ENCODE measurements around the gene RXRA. TPM values are rescaled to one million over a fixed set of nuclear protein-coding genes. Genes with fewer than 3 reads are reported as not detected.

The RXRA gene
- total RNA-seq, 1 experiment from 2014 or later, result 29.9 TPM

GRCh38 chr9:134455934-134456755 is 129.9 kb downstream of the RXRA start:
- Histone ChIP-seq H3T11ph (ENCODE audit: low read length) (no peak overlapping the region), H3K79me1 (ENCODE audit: insufficient read depth, low read depth, low read length, poor library complexity, severe bottlenecking) (no peaks in the 10 kb centered on the region), H3K23me2 (ENCODE audit: insufficient read length, low read depth, low read length, poor library complexity, severe bottlenecking) (no peaks in the 10 kb centered on the region), H3K79me2 (ENCODE audit: insufficient read depth, low read length) (no peaks in the 10 kb centered on the region), H3K27ac (ENCODE audit: insufficient read length, low read depth, low read length) (no peak overlapping the region), H2BK20ac (ENCODE audit: low read depth, low read length, poor library complexity, severe bottlenecking) (no peak overlapping the region), H2BK12ac (ENCODE audit: insufficient read length, low read depth, low read length) (no peak overlapping the region), H3K27me3 (ENCODE audit: insufficient read depth, low read length) (no peaks in the 10 kb centered on the region), H3K56ac (ENCODE audit: insufficient read length, low read depth, low read length) (no peak overlapping the region), H2BK5ac (ENCODE audit: insufficient read length, low read length) (no peak overlapping the region), H3K9ac (ENCODE audit: extremely low read depth, insufficient read length, low read length) (no peak overlapping the region), H3K23ac (ENCODE audit: insufficient read length, low read depth, low read length) (no peak overlapping the region), H2AK5ac (ENCODE audit: insufficient read length, low read length) (no peak overlapping the region), H4K5ac (ENCODE audit: insufficient read length, low read depth, low read length) (no peak overlapping the region), H4K91ac (ENCODE audit: insufficient read length, low read depth, low read length) (no peak overlapping the region), H3K4me1 (ENCODE audit: insufficient read depth, low read length) (no peaks in the 10 kb centered on the region), H3K9me3 (ENCODE audit: control insufficient read depth, low read depth, low read length) (no peaks in the 10 kb centered on the region), H3K4me2 (ENCODE audit: insufficient read depth, insufficient read length, low read length) (no peak overlapping the region), H3K4ac (ENCODE audit: low read depth, low read length) (no peak overlapping the region), H2BK15ac (ENCODE audit: low read depth, low read length) (no peak overlapping the region), H3K18ac (ENCODE audit: insufficient read length, low read depth, low read length) (no peak overlapping the region), H4K20me1 (ENCODE audit: control insufficient read depth, insufficient read depth, insufficient read length) (peaks cover under 1% of the 10 kb centered on the region), H2BK120ac (ENCODE audit: low read depth, low read length, poor library complexity, severe bottlenecking) (no peak overlapping the region), H3K14ac (ENCODE audit: insufficient read depth, low read length) (no peak overlapping the region), H4K8ac (replicated peaks; ENCODE audit: insufficient read length, low read depth, low read length) (no peak overlapping the region), H2AFZ (ENCODE audit: low read length) (no peak overlapping the region)
- Mint-ChIP-seq H3K27me3 (ENCODE audit: low read depth) (no peaks in the 10 kb centered on the region; the same call in none of the 2 replicates), H3K4me1 (peaks cover 0 to 4% of the 10 kb centered on the region in 2 experiments; a peak in 2 of 4 replicates), H3K4me3 (no peak overlapping the region), H3K9me3 (peaks cover 0 to 3% of the 10 kb centered on the region in 2 experiments; a peak in 1 of 5 replicates), H3K27ac (no peak overlapping the region; a peak in 2 of 7 replicates), H3K36me3 (ENCODE audit: insufficient read depth in 1 of 3, low read depth in 3 of 3) (no peaks in the 10 kb centered on the region)
- WGBS (ENCODE audit: extremely low coverage, insufficient read length, low lambda C conversion rate), result no CpG with 5 or more reads among the region's 41 CpGs
- no peak for DNase-seq
- no peak for TF ChIP-seq CTCF (conservative IDR thresholded peaks at IDR 0.05)
